ENCODE measurements around the gene RALGPS1.

Gene RALGPS1

GRCh38 chr9:127263237-127263636, 348.7 kb downstream of the RALGPS1 start:
- DNase-seq (ENCODE audit: extremely low read depth, low read depth), result no peak
- no peak overlapping the region for H3K4me3 ChIP-seq (replicated peaks; ENCODE audit: low read depth, low read length)
- TF ChIP-seq CTCF (IDR thresholded peaks at IDR 0.05; ENCODE audit: low read depth, low read length, missing control alignments), result no peak

- DNase-seq (ENCODE audit: extremely low read depth, low read depth), result no peak
Measured at GRCh38 chr9:127263664-127264063, 349.1 kb downstream of the RALGPS1 start.

GRCh38 chr9:127264462-127265219, 350.1 kb downstream of the RALGPS1 start, which contains the start of gene GARNL3:
Gene GARNL3, plus strand, starts transcription at chr9:127264774. Its CDS starts 104 bp downstream, at chr9:127264878.
- no peak for DNase-seq (ENCODE audit: extremely low read depth, low read depth)
- TF ChIP-seq CTCF (IDR thresholded peaks at IDR 0.05; ENCODE audit: low read depth, low read length, missing control alignments), result no peak
- no peak within 1 kb of the TSS for H3K4me3 ChIP-seq (replicated peaks; ENCODE audit: low read depth, low read length)

More at GRCh38 chr9:127263664-127264063, 349.1 kb downstream of the RALGPS1 start:
- no peak for TF ChIP-seq CTCF (IDR thresholded peaks at IDR 0.05; ENCODE audit: low read depth, low read length, missing control alignments)
- H3K4me3 ChIP-seq (replicated peaks; ENCODE audit: low read depth, low read length), result no peak overlapping the region

GRCh38 chr9:127267793-127268525, 353.4 kb downstream of the RALGPS1 start:
- no peak overlapping the region for H3K4me3 ChIP-seq (replicated peaks; ENCODE audit: low read depth, low read length)
- no peak for TF ChIP-seq CTCF (IDR thresholded peaks at IDR 0.05; ENCODE audit: low read depth, low read length, missing control alignments)
- DNase-seq (ENCODE audit: extremely low read depth, low read depth), result no peak

- no peak for TF ChIP-seq CTCF (IDR thresholded peaks at IDR 0.05; ENCODE audit: low read depth, low read length, missing control alignments)
- H3K4me3 ChIP-seq (replicated peaks; ENCODE audit: low read depth, low read length), result no peak overlapping the region
- no peak for DNase-seq (ENCODE audit: extremely low read depth, low read depth)
Measured at GRCh38 chr9:127269449-127269848, 354.9 kb downstream of the RALGPS1 start.
